MM.1S (cell line): Measurements from ENCODE around the gene ABCB9.

Experiments
- DNase-seq: peaks from one replicate; pipeline ENCODE4 v3.0.0-alpha.2; 2015
- H2AFZ ChIP-seq: fragments of 300-600 bp; sonication (generic); 2 replicates; pipeline ENCODE4 v1.6.0; 2016; ENCODE audit warnings: antibody characterized with exemption, low read length
- H3F3A ChIP-seq: fragments of 300-600 bp; sonication (generic); 2 replicates; pipeline ENCODE4 v1.6.1; 2016; ENCODE audit warnings: mild to moderate bottlenecking, antibody characterized with exemption, low read length, moderate library complexity, mixed read lengths; ENCODE audit not compliant: insufficient read depth
- H3K27ac ChIP-seq: fragments of 300-600 bp; sonication (generic); 2 replicates; pipeline ENCODE4 v1.5.1; 2016; ENCODE audit warnings: mild to moderate bottlenecking, low read length
- H3K27me3 ChIP-seq: fragments of 300-600 bp; sonication (generic); replicated peaks from 2 replicates; pipeline ENCODE4 v1.6.0; 2016; ENCODE audit warnings: low read length; ENCODE audit not compliant: insufficient read depth
- H3K36me3 ChIP-seq: fragments of 300-600 bp; sonication (generic); replicated peaks from 2 replicates; pipeline ENCODE4 v1.6.1; 2016; ENCODE audit warnings: mild to moderate bottlenecking, low read length, mixed read lengths; ENCODE audit not compliant: insufficient read depth
- H3K4me1 ChIP-seq: fragments of 300-600 bp; sonication (generic); 2 replicates; pipeline ENCODE4 v1.6.1; 2016; ENCODE audit warnings: low read length, mixed read lengths
- H3K4me2 ChIP-seq: fragments of 300-600 bp; sonication (generic); 2 replicates; pipeline ENCODE4 v1.6.0; 2016; ENCODE audit warnings: low read depth, low read length
- H3K4me3 ChIP-seq: fragments of 300-600 bp; sonication (generic); 2 replicates; pipeline ENCODE4 v1.5.1; 2016; ENCODE audit warnings: low read length, mixed read lengths
- H3K79me2 ChIP-seq: fragments of 300-600 bp; sonication (generic); 2 replicates; pipeline ENCODE4 v1.6.1; 2016; ENCODE audit warnings: mixed run types, low read length, mixed read lengths
- H3K9ac ChIP-seq: fragments of 300-600 bp; sonication (generic); 2 replicates; pipeline ENCODE4 v1.6.1; 2016; ENCODE audit warnings: low read length, mixed read lengths
- H3K9me2 ChIP-seq: fragments of 300-600 bp; sonication (generic); replicated peaks from 2 replicates; pipeline ENCODE4 v1.6.1; 2016; ENCODE audit warnings: mild to moderate bottlenecking, low read length, mixed read lengths; ENCODE audit not compliant: insufficient read depth
- H3K9me3 ChIP-seq: fragments of 300-600 bp; sonication (generic); replicated peaks from 2 replicates; pipeline ENCODE4 v1.6.1; 2016; ENCODE audit warnings: mild to moderate bottlenecking, low read length, mixed read lengths; ENCODE audit not compliant: insufficient read depth
- H4K20me1 ChIP-seq: fragments of 300-600 bp; sonication (generic); 2 replicates; pipeline ENCODE4 v1.6.1; 2016; ENCODE audit warnings: mild to moderate bottlenecking, low read length, moderate library complexity, mixed read lengths; ENCODE audit not compliant: insufficient read depth
- CTCF ChIP-seq: fragments of 300-600 bp; sonication (generic); IDR thresholded peaks from 2 replicates; pipeline ENCODE4 v1.5.1; 2016; ENCODE audit warnings: antibody characterized with exemption, low read length, mixed read lengths
- EZH2 ChIP-seq: fragments of 300-600 bp; sonication (generic); optimal IDR thresholded peaks from 2 replicates; pipeline ENCODE3; 2017; ENCODE audit warnings: low read depth, mild to moderate bottlenecking, antibody characterized with exemption, low read length, mixed read lengths
- EZH2phosphoT487 ChIP-seq: fragments of 300-600 bp; sonication (generic); IDR thresholded peaks from 2 replicates; pipeline ENCODE4 v1.6.1; 2018; ENCODE audit warnings: antibody characterized with exemption, low read length

Gene ABCB9

GRCh38 chr12:122895704-122896636 lies 70.3 kb downstream of the ABCB9 start, which contains the start of gene VPS37B:
VPS37B (minus strand) TSS chr12:122896124; CDS start chr12:122896062, 62 bp downstream.
- Histone ChIP-seq H3K4me2 (peak within 1 kb of the TSS; percentile 92), H2AFZ (no peak within 1 kb of the TSS), H3K27ac (peak within 1 kb of the TSS; percentile 98), H3K4me3 (peak within 1 kb of the TSS; percentile 83), H3K27me3 (no peaks in the 10 kb centered on the region), H3K36me3 (no peaks in the 10 kb centered on the region), H3K9ac (peak within 1 kb of the TSS; percentile 100), H3K9me3 (no peaks in the 10 kb centered on the region), H3K79me2 (peaks cover 63% of the 10 kb centered on the region), H3K4me1 (peaks cover 30% of the 10 kb centered on the region), H3K9me2 (no peaks in the 10 kb centered on the region), H3F3A (peaks cover 61% of the 10 kb centered on the region), H4K20me1 (no peaks in the 10 kb centered on the region; the same call in 1 of the 2 replicates)
- peak; percentile 61 for DNase-seq
- TF ChIP-seq EZH2 (no peak), CTCF (no peak), EZH2phosphoT487 (no peak)

- peaks cover 34% of the 10 kb centered on the region for H3K4me1 ChIP-seq
- peak overlapping the region; percentile 100 for H3K9ac ChIP-seq
- peaks cover 69% of the 10 kb centered on the region for H3K79me2 ChIP-seq
- no peak for DNase-seq
- H2AFZ ChIP-seq: no peak overlapping the region
- no peaks in the 10 kb centered on the region for H3K9me2 ChIP-seq
- peak overlapping the region; percentile 83 for H3K4me3 ChIP-seq
- no peaks in the 10 kb centered on the region for H3K36me3 ChIP-seq
- no peaks in the 10 kb centered on the region; the same call in 1 of the 2 replicates for H4K20me1 ChIP-seq
- peak overlapping the region; percentile 92 for H3K4me2 ChIP-seq
- H3K9me3 ChIP-seq: no peaks in the 10 kb centered on the region
- H3F3A ChIP-seq: peaks cover 62% of the 10 kb centered on the region
- TF ChIP-seq EZH2: no peak
- H3K27ac ChIP-seq: peak overlapping the region; percentile 98
- H3K27me3 ChIP-seq: no peaks in the 10 kb centered on the region
Measured at GRCh38 chr12:122895320-122895703, 71.0 kb downstream of the ABCB9 start.

GRCh38 chr12:122894193-122895121 lies 71.8 kb downstream of the ABCB9 start:
- DNase-seq: no peak
- TF ChIP-seq EZH2: no peak
- no peak; the same call in 1 of the 2 replicates for TF ChIP-seq CTCF
- no peak for TF ChIP-seq EZH2phosphoT487
- Histone ChIP-seq H2AFZ (no peak overlapping the region), H3K4me2 (peak overlapping the region; percentile 92), H3K4me1 (peaks cover 26% of the 10 kb centered on the region), H3K9me2 (no peaks in the 10 kb centered on the region), H4K20me1 (no peaks in the 10 kb centered on the region; the same call in 1 of the 2 replicates), H3K9ac (peak overlapping the region; percentile 100), H3K79me2 (peaks cover 78% of the 10 kb centered on the region), H3K4me3 (peak overlapping the region; percentile 83), H3F3A (peaks cover 68% of the 10 kb centered on the region), H3K9me3 (no peaks in the 10 kb centered on the region), H3K36me3 (no peaks in the 10 kb centered on the region), H3K27ac (peak overlapping the region; percentile 98), H3K27me3 (no peaks in the 10 kb centered on the region)
